A549 (cell line): ENCODE measurements around the gene F10.

ENCODE experiments used
- CBX8 ChIP-seq: fragments of 200-600 bp; sonication (generic); IDR thresholded peaks from 2 replicates; pipeline ENCODE4 v1.6.1; 2016
- CTCF ChIP-seq: fragments of >200 bp; sonication (Bioruptor Twin); formaldehyde crosslinking; IDR thresholded peaks from 3 replicates; pipeline ENCODE4 v1.5.1; 2016
- EHMT2 ChIP-seq: fragments of 200-600 bp; sonication (generic); IDR thresholded peaks from 2 replicates; pipeline ENCODE4 v1.6.1; 2016; ENCODE audit warnings: antibody characterized with exemption, low read depth, mild to moderate bottlenecking, moderate library complexity
- ELK1 ChIP-seq: fragments of 150-350 bp; IDR thresholded peaks from 2 replicates; pipeline ENCODE4 v1.6.1; 2014; ENCODE audit warnings: low read depth, mild to moderate bottlenecking, low read length
- EP300 ChIP-seq, 2 experiments: fragments of >200 bp; sonication (Bioruptor Twin); formaldehyde crosslinking; IDR thresholded peaks; 2 replicates in 1 of 2; 3 replicates in 1 of 2; pipeline ENCODE4 v1.6.1; 2016 to 2017
- ESRRA ChIP-seq: fragments of 150-350 bp; IDR thresholded peaks from 2 replicates; pipeline ENCODE4 v1.6.1; 2014; ENCODE audit warnings: mild to moderate bottlenecking, low read length, borderline replicate concordance
- JUN ChIP-seq, 2 experiments: fragments of >200 bp; sonication (Bioruptor Twin); formaldehyde crosslinking; IDR thresholded peaks; 2 replicates in 1 of 2; 3 replicates in 1 of 2; pipeline ENCODE4 v1.6.1; 2016 to 2017
- KDM5A ChIP-seq: fragments of 200-600 bp; sonication (generic); IDR thresholded peaks from 2 replicates; pipeline ENCODE4 v1.6.1; 2016; ENCODE audit warnings: antibody characterized with exemption, mild to moderate bottlenecking
- POLR2A ChIP-seq: IDR thresholded peaks from 2 replicates; pipeline ENCODE4 v1.6.1; 2012; ENCODE audit warnings: mild to moderate bottlenecking, low read length
- TF ChIP-seq, protein P1 (sequence below): IDR thresholded peaks from 2 replicates; pipeline ENCODE4 v1.6.1; 2012
- TF ChIP-seq, protein P2 (sequence below): fragments of 450-650 bp; IDR thresholded peaks from 2 replicates; pipeline ENCODE4 v1.6.1; 2014; ENCODE audit warnings: antibody characterized with exemption
- TF ChIP-seq, protein P3 (sequence below): fragments of >200 bp; sonication (Bioruptor Twin); formaldehyde crosslinking; IDR thresholded peaks from 3 replicates; pipeline ENCODE4 v1.6.1; 2016
- TF ChIP-seq, protein P4 (sequence below): IDR thresholded peaks from 2 replicates; pipeline ENCODE4 v1.6.1; 2012; ENCODE audit warnings: low read depth, borderline replicate concordance

GRCh38 chr13:113167575-113167974 is 45.0 kb downstream of the F10 start:
- TF ChIP-seq, protein P1, sequence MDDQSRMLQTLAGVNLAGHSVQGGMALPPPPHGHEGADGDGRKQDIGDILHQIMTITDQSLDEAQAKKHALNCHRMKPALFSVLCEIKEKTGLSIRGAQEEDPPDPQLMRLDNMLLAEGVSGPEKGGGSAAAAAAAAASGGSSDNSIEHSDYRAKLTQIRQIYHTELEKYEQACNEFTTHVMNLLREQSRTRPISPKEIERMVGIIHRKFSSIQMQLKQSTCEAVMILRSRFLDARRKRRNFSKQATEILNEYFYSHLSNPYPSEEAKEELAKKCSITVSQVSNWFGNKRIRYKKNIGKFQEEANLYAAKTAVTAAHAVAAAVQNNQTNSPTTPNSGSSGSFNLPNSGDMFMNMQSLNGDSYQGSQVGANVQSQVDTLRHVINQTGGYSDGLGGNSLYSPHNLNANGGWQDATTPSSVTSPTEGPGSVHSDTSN, result no peak
- TF ChIP-seq CTCF (no peak), EHMT2 (no peak), EP300 (IDR thresholded peaks at IDR 0.05) (no peak), ESRRA (no peak), CBX8 (no peak), ELK1 (no peak), KDM5A (no peak), POLR2A (no peak), JUN (IDR thresholded peaks at IDR 0.05) (no peak)
- TF ChIP-seq, protein P2, sequence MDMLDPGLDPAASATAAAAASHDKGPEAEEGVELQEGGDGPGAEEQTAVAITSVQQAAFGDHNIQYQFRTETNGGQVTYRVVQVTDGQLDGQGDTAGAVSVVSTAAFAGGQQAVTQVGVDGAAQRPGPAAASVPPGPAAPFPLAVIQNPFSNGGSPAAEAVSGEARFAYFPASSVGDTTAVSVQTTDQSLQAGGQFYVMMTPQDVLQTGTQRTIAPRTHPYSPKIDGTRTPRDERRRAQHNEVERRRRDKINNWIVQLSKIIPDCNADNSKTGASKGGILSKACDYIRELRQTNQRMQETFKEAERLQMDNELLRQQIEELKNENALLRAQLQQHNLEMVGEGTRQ, result no peak
- TF ChIP-seq, protein P3, sequence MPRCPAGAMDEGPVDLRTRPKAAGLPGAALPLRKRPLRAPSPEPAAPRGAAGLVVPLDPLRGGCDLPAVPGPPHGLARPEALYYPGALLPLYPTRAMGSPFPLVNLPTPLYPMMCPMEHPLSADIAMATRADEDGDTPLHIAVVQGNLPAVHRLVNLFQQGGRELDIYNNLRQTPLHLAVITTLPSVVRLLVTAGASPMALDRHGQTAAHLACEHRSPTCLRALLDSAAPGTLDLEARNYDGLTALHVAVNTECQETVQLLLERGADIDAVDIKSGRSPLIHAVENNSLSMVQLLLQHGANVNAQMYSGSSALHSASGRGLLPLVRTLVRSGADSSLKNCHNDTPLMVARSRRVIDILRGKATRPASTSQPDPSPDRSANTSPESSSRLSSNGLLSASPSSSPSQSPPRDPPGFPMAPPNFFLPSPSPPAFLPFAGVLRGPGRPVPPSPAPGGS, result no peak
- TF ChIP-seq, protein P4, sequence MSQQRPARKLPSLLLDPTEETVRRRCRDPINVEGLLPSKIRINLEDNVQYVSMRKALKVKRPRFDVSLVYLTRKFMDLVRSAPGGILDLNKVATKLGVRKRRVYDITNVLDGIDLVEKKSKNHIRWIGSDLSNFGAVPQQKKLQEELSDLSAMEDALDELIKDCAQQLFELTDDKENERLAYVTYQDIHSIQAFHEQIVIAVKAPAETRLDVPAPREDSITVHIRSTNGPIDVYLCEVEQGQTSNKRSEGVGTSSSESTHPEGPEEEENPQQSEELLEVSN, result no peak
